Loucy (cell line): ENCODE data around the gene RBM3.

Experiments
- EZH2phosphoT487 ChIP-seq: fragments of 200-600 bp; IDR thresholded peaks from 2 replicates; pipeline ENCODE4 v1.6.1; 2018; ENCODE audit warnings: antibody characterized with exemption, mild to moderate bottlenecking, moderate library complexity, borderline replicate concordance
- TF ChIP-seq, protein P1 (sequence below): fragments of 200-600 bp; sonication (generic); conservative IDR thresholded peaks from 2 replicates; pipeline ENCODE4 v1.5.1; 2014; ENCODE audit warnings: mild to moderate bottlenecking, antibody characterized with exemption, low read length

DNA sequence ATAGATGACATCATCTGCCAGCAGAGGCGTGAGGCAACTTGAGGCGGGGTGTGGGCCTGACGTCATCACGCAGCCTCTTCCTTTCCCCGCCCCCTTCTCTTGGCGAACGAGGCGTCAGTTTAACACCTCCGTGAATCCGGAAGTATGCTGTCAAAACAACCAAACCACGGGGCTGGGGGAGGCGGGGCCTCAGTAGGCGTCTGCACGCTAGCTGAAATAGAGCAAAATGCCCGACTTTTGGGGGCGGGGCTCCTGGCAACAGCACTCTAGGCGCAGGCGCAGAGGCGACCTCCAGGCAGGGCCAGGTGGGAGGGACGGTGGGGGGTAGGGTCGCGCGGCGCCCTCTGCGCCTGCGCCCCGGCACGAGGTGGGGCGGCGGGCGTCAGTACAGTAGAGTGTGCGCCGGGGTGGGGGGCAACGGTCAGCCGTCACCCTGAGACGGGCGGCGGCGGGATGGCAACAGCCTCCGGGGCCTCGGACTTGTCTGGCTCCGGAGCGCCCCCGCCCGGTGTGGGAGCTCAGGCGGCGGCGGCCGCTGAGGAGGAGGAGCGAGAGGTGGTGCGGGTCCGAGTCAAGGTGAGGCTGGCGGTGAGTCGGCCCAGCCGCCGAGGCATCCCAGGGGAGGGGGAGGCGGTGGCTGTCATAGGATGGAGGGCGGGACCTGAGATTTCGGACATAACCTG lies 34.8 kb upstream of the RBM3 start, which contains the start of gene TBC1D25:
- TF ChIP-seq, protein P1, sequence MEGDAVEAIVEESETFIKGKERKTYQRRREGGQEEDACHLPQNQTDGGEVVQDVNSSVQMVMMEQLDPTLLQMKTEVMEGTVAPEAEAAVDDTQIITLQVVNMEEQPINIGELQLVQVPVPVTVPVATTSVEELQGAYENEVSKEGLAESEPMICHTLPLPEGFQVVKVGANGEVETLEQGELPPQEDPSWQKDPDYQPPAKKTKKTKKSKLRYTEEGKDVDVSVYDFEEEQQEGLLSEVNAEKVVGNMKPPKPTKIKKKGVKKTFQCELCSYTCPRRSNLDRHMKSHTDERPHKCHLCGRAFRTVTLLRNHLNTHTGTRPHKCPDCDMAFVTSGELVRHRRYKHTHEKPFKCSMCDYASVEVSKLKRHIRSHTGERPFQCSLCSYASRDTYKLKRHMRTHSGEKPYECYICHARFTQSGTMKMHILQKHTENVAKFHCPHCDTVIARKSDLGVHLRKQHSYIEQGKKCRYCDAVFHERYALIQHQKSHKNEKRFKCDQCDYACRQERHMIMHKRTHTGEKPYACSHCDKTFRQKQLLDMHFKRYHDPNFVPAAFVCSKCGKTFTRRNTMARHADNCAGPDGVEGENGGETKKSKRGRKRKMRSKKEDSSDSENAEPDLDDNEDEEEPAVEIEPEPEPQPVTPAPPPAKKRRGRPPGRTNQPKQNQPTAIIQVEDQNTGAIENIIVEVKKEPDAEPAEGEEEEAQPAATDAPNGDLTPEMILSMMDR, result peak; percentile 31; the same call in 1 of the 2 replicates
- TF ChIP-seq EZH2phosphoT487, result no peak
